Measurements from ENCODE around the gene NKD1. TPM values are rescaled to one million over a fixed set of nuclear protein-coding genes. Genes with fewer than 3 reads are reported as not detected.

NKD1 gene
- total RNA-seq, 3 donors from 2014 or later = 1.3 to 5.0 (median 4.6) TPM

DNA sequence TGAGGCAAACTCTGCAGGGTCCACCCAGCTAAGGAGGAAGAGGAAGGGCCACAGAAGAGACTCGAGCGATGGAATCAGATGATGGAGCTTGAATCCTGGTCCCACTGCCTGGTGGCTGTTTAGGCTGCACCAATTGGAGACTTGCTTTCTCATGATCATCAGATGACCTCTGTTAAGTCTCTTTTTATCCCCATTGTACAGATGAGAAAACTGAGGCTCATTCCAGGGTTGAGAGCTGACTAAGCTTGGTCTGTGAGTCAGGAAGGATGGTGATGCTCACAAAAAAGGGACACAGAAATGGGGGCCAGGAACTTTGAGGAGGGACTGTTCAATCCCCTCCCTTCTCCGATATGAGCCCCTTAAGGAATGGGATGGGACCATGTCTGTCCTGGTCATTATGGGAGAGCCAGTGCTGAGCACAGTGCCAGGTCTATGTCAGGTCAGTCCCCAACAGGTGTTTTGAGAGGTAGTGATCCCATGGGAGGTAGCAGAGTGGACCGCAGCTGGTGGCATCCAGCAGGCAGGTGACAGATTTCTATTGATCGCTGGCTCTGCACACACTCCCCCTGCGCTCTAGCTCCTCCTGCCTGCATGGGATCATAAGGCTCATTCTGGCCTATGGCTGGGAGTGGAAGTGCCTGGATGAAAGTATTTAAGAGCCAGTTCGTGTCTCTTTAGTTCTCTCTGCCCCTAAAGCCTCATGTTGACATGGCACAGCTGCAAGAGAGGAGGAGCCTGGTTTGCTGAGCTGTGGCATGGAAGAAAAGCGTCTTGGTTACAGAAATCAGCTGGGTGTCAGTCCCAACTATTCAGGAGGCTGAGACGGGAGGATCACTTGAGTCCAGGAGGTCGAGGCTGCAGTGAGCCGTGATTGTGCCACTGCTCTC, 105.7 kb downstream of the NKD1 start:
- Histone ChIP-seq H3K9me3 (no peaks in the 10 kb centered on the region), H3K36me3 (no peaks in the 10 kb centered on the region), H3K27ac (no peak overlapping the region), H3K4me1 (no peaks in the 10 kb centered on the region), H3K27me3 (no peaks in the 10 kb centered on the region), H3K4me3 (no peak overlapping the region)
- intact Hi-C loops (cut with DNase I; ENCODE audit: low total_unique reads) = no loop called here
- TF ChIP-seq POLR2A (IDR thresholded peaks at IDR 0.05) (no peak), POLR2AphosphoS5 (IDR thresholded peaks at IDR 0.05) (no peak)
- TF ChIP-seq, protein P1, sequence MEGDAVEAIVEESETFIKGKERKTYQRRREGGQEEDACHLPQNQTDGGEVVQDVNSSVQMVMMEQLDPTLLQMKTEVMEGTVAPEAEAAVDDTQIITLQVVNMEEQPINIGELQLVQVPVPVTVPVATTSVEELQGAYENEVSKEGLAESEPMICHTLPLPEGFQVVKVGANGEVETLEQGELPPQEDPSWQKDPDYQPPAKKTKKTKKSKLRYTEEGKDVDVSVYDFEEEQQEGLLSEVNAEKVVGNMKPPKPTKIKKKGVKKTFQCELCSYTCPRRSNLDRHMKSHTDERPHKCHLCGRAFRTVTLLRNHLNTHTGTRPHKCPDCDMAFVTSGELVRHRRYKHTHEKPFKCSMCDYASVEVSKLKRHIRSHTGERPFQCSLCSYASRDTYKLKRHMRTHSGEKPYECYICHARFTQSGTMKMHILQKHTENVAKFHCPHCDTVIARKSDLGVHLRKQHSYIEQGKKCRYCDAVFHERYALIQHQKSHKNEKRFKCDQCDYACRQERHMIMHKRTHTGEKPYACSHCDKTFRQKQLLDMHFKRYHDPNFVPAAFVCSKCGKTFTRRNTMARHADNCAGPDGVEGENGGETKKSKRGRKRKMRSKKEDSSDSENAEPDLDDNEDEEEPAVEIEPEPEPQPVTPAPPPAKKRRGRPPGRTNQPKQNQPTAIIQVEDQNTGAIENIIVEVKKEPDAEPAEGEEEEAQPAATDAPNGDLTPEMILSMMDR (IDR thresholded peaks at IDR 0.05) = no peak
- DNase-seq (ENCODE audit: low spot score in 2 of 2) = no peak

- H3K9me3 ChIP-seq = no peaks in the 10 kb centered on the region
- no peaks in the 10 kb centered on the region for H3K4me1 ChIP-seq
- H3K27me3 ChIP-seq = no peaks in the 10 kb centered on the region
- no peak overlapping the region for H3K27ac ChIP-seq
- no peak overlapping the region for H3K4me3 ChIP-seq
- TF ChIP-seq, protein P1 (IDR thresholded peaks at IDR 0.05) = no peak
- no peak for TF ChIP-seq POLR2AphosphoS5 (IDR thresholded peaks at IDR 0.05)
- TF ChIP-seq POLR2A (IDR thresholded peaks at IDR 0.05) = no peak
- intact Hi-C loops (cut with DNase I; ENCODE audit: low total_unique reads) = no loop called here
- H3K36me3 ChIP-seq = no peaks in the 10 kb centered on the region
- DNase-seq (ENCODE audit: low spot score in 2 of 2) = no peak
Observed at GRCh38 chr16:50655558-50656055, 107.4 kb downstream of the NKD1 start.

DNA sequence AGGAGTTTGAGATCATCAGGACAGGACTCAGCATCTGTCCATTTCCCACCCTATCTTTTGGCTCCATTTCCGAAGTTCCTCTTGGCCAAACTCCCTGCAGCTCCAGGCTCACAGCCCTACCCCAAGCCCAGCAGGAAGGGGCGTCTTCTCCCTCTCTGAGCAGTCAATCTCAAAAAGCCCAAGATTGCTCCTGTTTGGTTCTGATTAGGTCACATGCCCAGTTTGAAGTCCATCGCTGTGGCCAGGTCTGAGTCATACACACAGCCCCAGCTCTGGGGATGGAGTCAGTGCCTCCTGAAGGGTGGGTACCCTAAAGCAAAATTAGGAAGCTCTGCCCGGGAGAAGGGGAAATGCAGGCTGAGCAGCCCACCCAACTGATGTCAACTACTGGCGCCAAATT, 109.0 kb downstream of the NKD1 start:
- Histone ChIP-seq H3K27me3 (no peaks in the 10 kb centered on the region), H3K36me3 (no peaks in the 10 kb centered on the region), H3K27ac (no peak overlapping the region), H3K4me1 (no peaks in the 10 kb centered on the region), H3K9me3 (no peaks in the 10 kb centered on the region), H3K4me3 (no peak overlapping the region)
- intact Hi-C loops (cut with DNase I; ENCODE audit: low total_unique reads) = no loop called here
- no peak for DNase-seq (ENCODE audit: low spot score in 2 of 2)
- TF ChIP-seq, protein P1 (IDR thresholded peaks at IDR 0.05) = no peak
- TF ChIP-seq POLR2AphosphoS5 (IDR thresholded peaks at IDR 0.05) = no peak
- no peak for TF ChIP-seq POLR2A (IDR thresholded peaks at IDR 0.05)

DNA sequence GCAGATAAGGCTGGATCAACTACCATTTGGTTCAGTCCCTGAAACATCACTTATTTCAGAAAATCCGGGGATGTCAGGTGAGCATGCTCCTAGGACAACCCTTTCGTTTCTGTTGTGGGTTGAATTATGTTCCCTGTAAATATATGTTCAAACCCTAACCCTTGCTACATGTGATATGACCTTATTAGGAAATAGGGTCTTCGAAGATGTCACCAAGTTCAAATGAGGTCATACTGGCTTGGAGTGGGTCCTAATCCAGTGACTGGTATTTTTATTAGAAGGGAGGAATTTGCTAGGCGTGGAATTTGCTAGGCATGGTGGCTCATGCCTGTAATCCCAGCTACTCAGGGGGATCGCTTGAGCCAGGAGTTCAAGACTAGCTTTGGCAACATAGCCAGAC, 111.6 kb downstream of the NKD1 start:
- TF ChIP-seq POLR2AphosphoS5 (IDR thresholded peaks at IDR 0.05) (no peak), POLR2A (IDR thresholded peaks at IDR 0.05) (no peak)
- TF ChIP-seq, protein P1 (IDR thresholded peaks at IDR 0.05) = no peak
- no peaks in the 10 kb centered on the region for H3K27me3 ChIP-seq
- H3K9me3 ChIP-seq = no peaks in the 10 kb centered on the region
- DNase-seq (ENCODE audit: low spot score in 2 of 2) = no peak
- no peaks in the 10 kb centered on the region for H3K36me3 ChIP-seq
- no peak overlapping the region for H3K27ac ChIP-seq
- intact Hi-C loops (cut with DNase I; ENCODE audit: low total_unique reads) = no loop called here
- no peaks in the 10 kb centered on the region for H3K4me1 ChIP-seq
- no peak overlapping the region for H3K4me3 ChIP-seq

DNA sequence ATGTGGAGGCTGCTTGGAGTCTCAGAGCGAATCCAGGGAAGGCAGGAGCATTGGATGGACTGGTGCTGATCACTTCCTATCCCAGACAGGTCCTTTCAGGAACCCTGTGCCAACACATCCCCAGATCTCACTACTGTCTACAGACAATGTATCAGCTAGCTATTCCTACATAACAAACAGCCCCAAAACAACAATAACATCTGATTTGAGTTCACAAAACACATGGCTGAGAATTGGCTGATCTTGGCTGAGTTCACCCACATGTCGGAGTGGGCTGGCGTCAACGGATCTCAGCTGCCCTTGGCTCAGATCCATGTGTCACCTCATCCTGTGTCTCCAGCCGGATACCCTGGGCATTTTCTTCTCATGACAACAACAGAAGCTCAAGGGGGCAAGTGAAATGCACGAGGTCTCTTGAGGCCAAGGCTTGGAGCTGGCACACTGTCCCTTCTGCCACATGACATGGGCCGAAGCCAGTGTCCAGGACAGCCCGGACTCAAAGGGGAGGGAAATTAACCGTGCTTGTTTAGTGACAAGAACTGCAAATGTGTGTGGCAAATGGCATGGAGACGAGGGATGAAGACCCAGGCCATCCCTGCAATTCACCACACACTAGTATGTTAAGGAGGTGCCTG, 114.2 kb downstream of the NKD1 start:
- DNase-seq (ENCODE audit: low spot score in 2 of 2) = no peak
- no peak overlapping the region for H3K27ac ChIP-seq
- no peaks in the 10 kb centered on the region for H3K27me3 ChIP-seq
- H3K4me3 ChIP-seq = no peak overlapping the region
- no peaks in the 10 kb centered on the region for H3K9me3 ChIP-seq
- H3K4me1 ChIP-seq = no peaks in the 10 kb centered on the region
- no peaks in the 10 kb centered on the region for H3K36me3 ChIP-seq
- intact Hi-C loops (cut with DNase I; ENCODE audit: low total_unique reads) = no loop called here
- TF ChIP-seq, protein P1 (IDR thresholded peaks at IDR 0.05) = no peak
- TF ChIP-seq POLR2A (IDR thresholded peaks at IDR 0.05) (no peak), POLR2AphosphoS5 (IDR thresholded peaks at IDR 0.05) (no peak)

Data from breast epithelium (tissue), 4 donors.